Hepatocyte (in vitro differentiated cells): ENCODE results near the gene FBLN2. TPM values are rescaled to one million over a fixed set of nuclear protein-coding genes. Genes with fewer than 3 reads are reported as not detected.

ENCODE experiments used
- DNase-seq: peaks from one replicate; pipeline ENCODE4 v3.0.0-alpha.2; 2016; ENCODE audit warnings: low spot score
- H2AFZ ChIP-seq: fragments of 200-600 bp; sonication (generic); 2 replicates; pipeline ENCODE4 v1.6.0; 2016; ENCODE audit warnings: antibody characterized with exemption, mild to moderate bottlenecking
- H3K27ac ChIP-seq: fragments of 200-600 bp; sonication (generic); 2 replicates; pipeline ENCODE4 v1.5.1; 2016; ENCODE audit warnings: mild to moderate bottlenecking
- H3K27me3 ChIP-seq: fragments of 200-600 bp; sonication (generic); 2 replicates; pipeline ENCODE4 v1.6.1; 2016
- H3K36me3 ChIP-seq: fragments of 200-600 bp; sonication (generic); replicated peaks from 2 replicates; pipeline ENCODE4 v1.5.1; 2016; ENCODE audit warnings: low read depth; ENCODE audit not compliant: insufficient read depth
- H3K4me1 ChIP-seq: fragments of 200-600 bp; sonication (generic); 2 replicates; pipeline ENCODE4 v1.5.1; 2016; ENCODE audit warnings: mild to moderate bottlenecking, moderate library complexity; ENCODE audit not compliant: insufficient read depth
- H3K4me2 ChIP-seq: fragments of 200-600 bp; sonication (generic); 2 replicates; pipeline ENCODE4 v1.6.0; 2016
- H3K4me3 ChIP-seq: fragments of 200-600 bp; sonication (generic); 2 replicates; pipeline ENCODE4 v1.5.1; 2016; ENCODE audit warnings: mild to moderate bottlenecking
- H3K79me2 ChIP-seq: fragments of 200-600 bp; sonication (generic); 2 replicates; pipeline ENCODE4 v1.6.0; 2017; ENCODE audit warnings: mild to moderate bottlenecking
- H3K9me2 ChIP-seq: fragments of 200-600 bp; sonication (generic); replicated peaks from 2 replicates; pipeline ENCODE4 v1.6.0; 2017; ENCODE audit warnings: mild to moderate bottlenecking; ENCODE audit not compliant: insufficient read depth
- H3K9me3 ChIP-seq: fragments of 200-600 bp; sonication (generic); 2 replicates; pipeline ENCODE4 v1.5.1; 2016; ENCODE audit warnings: low read depth, mild to moderate bottlenecking
- H4K20me1 ChIP-seq: fragments of 200-600 bp; sonication (generic); 2 replicates; pipeline ENCODE4 v1.6.0; 2016; ENCODE audit warnings: mild to moderate bottlenecking; ENCODE audit not compliant: insufficient read depth, poor library complexity, severe bottlenecking
- CTCF ChIP-seq: fragments of 200-600 bp; sonication (generic); IDR thresholded peaks from 2 replicates; pipeline ENCODE4 v1.5.1; 2016; ENCODE audit warnings: antibody characterized with exemption, mild to moderate bottlenecking; ENCODE audit not compliant: poor library complexity
- EZH2 ChIP-seq: fragments of 200-600 bp; sonication (generic); IDR thresholded peaks from 2 replicates; pipeline ENCODE4 v1.6.1; 2016; ENCODE audit warnings: antibody characterized with exemption, mild to moderate bottlenecking, borderline replicate concordance
- EZH2phosphoT487 ChIP-seq: fragments of 200-600 bp; sonication (generic); IDR thresholded peaks from one replicate; pipeline ENCODE4 v1.6.1; 2018; ENCODE audit warnings: antibody characterized with exemption, mild to moderate bottlenecking, low read depth, moderate library complexity; ENCODE audit not compliant: unreplicated experiment, severe bottlenecking
- WGBS: methylation state at CpG from one replicate; pipeline ENCODE4 v1.1.6; 2016; ENCODE audit warnings: low lambda C conversion rate; ENCODE audit errors: missing lambda C conversion rate; 5-methylcytosine and 5-hydroxymethylcytosine counted together
- polyA plus RNA-seq: library from polyadenylated mRNA; unstranded; fragments of >200 nt; fragmentation: Nextera tagmentation; extraction: Ambion mirVana; gene quantifications from 2 replicates; pipeline ENCODE4 v1.2.1, GENCODE V29; 2016
- total RNA-seq: library from RNA; depleted of rRNA; stranded (reverse); fragments of >200 nt; gene quantifications from 2 replicates; pipeline ENCODE4 v1.2.3, GENCODE V29; 2014

Gene FBLN2
- total and polyA plus RNA-seq, 2 experiments from 2014 or later = 75.8 to 76.2 TPM

DNA sequence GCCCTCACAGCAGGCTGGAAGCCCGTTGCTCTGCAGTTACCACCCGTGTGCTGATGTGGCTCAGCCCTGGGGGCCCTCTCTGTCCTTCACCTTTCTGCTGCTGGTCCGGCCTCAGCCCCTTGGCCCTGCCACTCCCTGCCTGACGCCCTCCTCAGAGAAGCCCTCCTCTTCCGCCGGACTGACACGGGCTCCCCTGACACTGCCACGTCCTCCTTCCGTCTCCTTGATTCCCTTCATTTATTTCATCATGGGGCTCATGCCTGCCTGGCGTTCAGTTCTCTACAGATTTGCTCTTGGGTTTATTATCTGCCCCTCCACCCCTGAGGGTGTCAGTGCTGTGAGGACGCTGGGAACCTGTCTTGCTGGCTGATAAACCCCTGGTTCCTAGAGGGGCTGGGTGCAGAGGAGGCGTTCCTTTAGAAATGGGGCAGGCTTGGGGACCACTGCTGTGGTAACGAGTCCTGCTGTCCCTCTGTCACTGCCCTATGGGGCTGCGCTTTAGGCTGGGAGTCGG is 19.6 kb downstream of the FBLN2 start:
- Histone ChIP-seq H3K79me2 (peaks cover 5% of the 10 kb centered on the region), H3K4me1 (no peaks in the 10 kb centered on the region), H3K27ac (no peak overlapping the region), H3K27me3 (no peaks in the 10 kb centered on the region), H3K36me3 (no peaks in the 10 kb centered on the region), H3K4me3 (no peak overlapping the region), H4K20me1 (no peaks in the 10 kb centered on the region), H3K9me2 (no peaks in the 10 kb centered on the region), H2AFZ (no peak overlapping the region), H3K9me3 (no peaks in the 10 kb centered on the region), H3K4me2 (no peak overlapping the region)
- 84% methylated on average over 15 of the region's 15 CpGs for WGBS
- DNase-seq = no peak
- no peak for TF ChIP-seq EZH2
- no peak for TF ChIP-seq EZH2phosphoT487
- TF ChIP-seq CTCF = no peak

DNA sequence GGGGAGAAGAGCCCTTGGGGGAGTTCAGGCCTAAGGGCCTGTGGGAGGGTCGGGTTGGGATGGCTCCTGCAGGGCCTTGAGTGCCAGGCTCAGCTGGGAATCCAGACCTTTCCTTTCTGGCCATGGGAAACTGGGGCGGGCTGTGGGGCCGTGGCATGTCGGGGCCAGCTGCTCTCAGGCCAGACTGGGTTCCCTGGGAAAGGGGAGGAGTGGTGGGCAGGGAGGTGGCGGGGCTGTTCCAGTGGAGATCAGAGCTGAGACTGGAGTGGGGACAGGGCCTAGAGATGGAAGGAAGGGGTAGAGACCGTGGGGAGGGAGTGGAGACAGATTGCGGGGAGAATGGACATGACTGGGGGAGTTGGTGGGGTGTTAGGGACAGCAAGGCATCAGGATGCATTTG is 20.3 kb downstream of the FBLN2 start:
- Histone ChIP-seq H3K27me3 (no peaks in the 10 kb centered on the region), H3K36me3 (no peaks in the 10 kb centered on the region), H3K4me1 (peaks cover 6% of the 10 kb centered on the region), H3K4me3 (no peak overlapping the region), H3K9me2 (no peaks in the 10 kb centered on the region), H2AFZ (no peak overlapping the region), H3K9me3 (no peaks in the 10 kb centered on the region), H4K20me1 (no peaks in the 10 kb centered on the region), H3K4me2 (no peak overlapping the region), H3K27ac (no peak overlapping the region), H3K79me2 (peaks cover 5% of the 10 kb centered on the region)
- no peak for TF ChIP-seq CTCF
- no peak for TF ChIP-seq EZH2
- no peak for TF ChIP-seq EZH2phosphoT487
- DNase-seq = no peak
- 85% methylated on average over 7 of the region's 7 CpGs for WGBS

GRCh38 chr3:13569641-13570390 is 20.9 kb downstream of the FBLN2 start:
- H4K20me1 ChIP-seq = no peaks in the 10 kb centered on the region
- WGBS = 89% methylated on average over 26 of the region's 26 CpGs
- TF ChIP-seq EZH2 (no peak), CTCF (no peak), EZH2phosphoT487 (no peak)

More at GRCh38 chr3:13569641-13570390, 20.9 kb downstream of the FBLN2 start:
- Histone ChIP-seq H3K36me3 (no peaks in the 10 kb centered on the region), H3K27me3 (no peaks in the 10 kb centered on the region), H3K4me3 (no peak overlapping the region), H2AFZ (no peak overlapping the region), H3K9me2 (no peaks in the 10 kb centered on the region), H3K9me3 (no peaks in the 10 kb centered on the region), H3K27ac (no peak overlapping the region), H3K4me2 (no peak overlapping the region), H3K79me2 (peaks cover 2% of the 10 kb centered on the region), H3K4me1 (peaks cover 12% of the 10 kb centered on the region)
- no peak for DNase-seq
